HCT116 (cell line): Measurements from ENCODE around the gene PDF. TPM values are rescaled to one million over a fixed set of nuclear protein-coding genes. Genes with fewer than 3 reads are reported as not detected.

Source experiments
- ATAC-seq: fragments of 200-7000 bp; cut with Tn5 transposase; 2 replicates; pipeline ENCODE4 v1.9.1; 2020; ENCODE audit warnings: mild to moderate bottlenecking, moderate library complexity
- BruUV-seq: library from RNA; stranded (reverse); fragments of 400-500 nt; replicated peaks from 2 replicates; lab custom pipeline; 2021; lab: Mats Ljungman, UMichigan
- CTCF ChIA-PET: fragments of 300-600 bp; sonication (Branson Sonifier 250); formaldehyde crosslinking; loops from one replicate; lab custom pipeline; 2021; ENCODE audit warnings: antibody characterized with exemption; lab: Charles Lee
- POLR2A ChIA-PET: fragments of 300-600, 350-600 bp; sonication (Branson Sonifier 250); formaldehyde crosslinking; loops from one replicate; lab custom pipeline; 2021; ENCODE audit warnings: antibody characterized with exemption; lab: Charles Lee
- RAD21 ChIA-PET, 2 experiments: fragments of 300-600 bp; sonication (Branson Sonifier 250); formaldehyde crosslinking; loops; one replicate each; lab custom pipeline; 2023; ENCODE audit warnings: low total read pairs in 2 of 2; ENCODE audit not compliant: uncharacterized antibody in 2 of 2, unreplicated experiment in 2 of 2, low non-redundant PET in 1 of 2; lab: Charles Lee
- DNase-seq: peaks from one replicate; pipeline ENCODE4 v3.0.0-alpha.2; 2010; ENCODE audit warnings: low read depth, low spot score
- H2AFZ ChIP-seq: fragments of 200-600 bp; shearing (Covaris generic), sonication (generic); 2 replicates; pipeline ENCODE4 v1.6.1; 2017; ENCODE audit warnings: low read depth, mixed run types, mixed read lengths, antibody characterized with exemption, low read length; ENCODE audit not compliant: poor library complexity, severe bottlenecking
- H3K27ac ChIP-seq: 2 replicates; pipeline ENCODE4 v1.5.1; 2012; ENCODE audit warnings: low read depth, low read length
- H3K27me3 ChIP-seq: fragments of 200-600 bp; sonication (generic); 2 replicates; pipeline ENCODE4 v1.6.1; 2016; ENCODE audit warnings: mixed run types, low read length, mixed read lengths; ENCODE audit not compliant: insufficient read depth
- H3K36me3 ChIP-seq, 2 experiments: fragments of 200-500 bp in 1 of 2; fragments of 200-600 bp in 1 of 2; sonication (Bioruptor generic) in 1 of 2; sonication (generic) in 1 of 2; 2 replicates each; pipeline versions ENCODE4 v1.5.1 to v1.6.1; 2014 to 2016; ENCODE audit warnings: low read length in 2 of 2, inconsistent platforms in 1 of 2, mixed read lengths in 1 of 2, mixed run types in 1 of 2; ENCODE audit not compliant: insufficient read depth in 2 of 2, control insufficient read depth in 1 of 2
- H3K4me1 ChIP-seq, 2 experiments: fragments of 200-600 bp in 1 of 2; sonication (generic) in 1 of 2; 2 replicates each; pipeline versions ENCODE4 v1.5.1 to v1.6.1; 2012 to 2017; ENCODE audit warnings: low read length in 2 of 2, inconsistent platforms in 1 of 2, mild to moderate bottlenecking in 1 of 2, mixed read lengths in 1 of 2, mixed run types in 1 of 2, moderate library complexity in 1 of 2; ENCODE audit not compliant: insufficient read depth in 2 of 2, control insufficient read depth in 1 of 2
- H3K4me2 ChIP-seq: fragments of 200-600 bp; sonication (generic); 2 replicates; pipeline ENCODE4 v1.6.1; 2017; ENCODE audit warnings: mixed run types, low read length, mixed read lengths
- H3K4me3 ChIP-seq, 2 experiments: fragments of 200-600 bp in 1 of 2; sonication (generic) in 1 of 2; replicated peaks in 1 of 2; 2 replicates each; pipeline ENCODE4 v1.5.1; 2011 to 2016; ENCODE audit warnings: low read length in 2 of 2, control low read depth in 1 of 2, low read depth in 1 of 2, mild to moderate bottlenecking in 1 of 2, mixed read lengths in 1 of 2, mixed run types in 1 of 2
- H3K79me2 ChIP-seq: fragments of 200-600 bp; sonication (generic); 2 replicates; pipeline ENCODE4 v1.6.1; 2017; ENCODE audit warnings: mild to moderate bottlenecking, mixed run types, low read length, moderate library complexity, mixed read lengths; ENCODE audit not compliant: insufficient read depth
- H3K9ac ChIP-seq: fragments of 200-600 bp; sonication (generic); 2 replicates; pipeline ENCODE4 v1.6.1; 2016; ENCODE audit warnings: low read length, mixed read lengths
- H3K9me2 ChIP-seq: fragments of 200-600 bp; sonication (generic), shearing (Covaris generic); 2 replicates; pipeline ENCODE4 v1.6.1; 2017; ENCODE audit warnings: mixed run types, mild to moderate bottlenecking, moderate library complexity; ENCODE audit not compliant: insufficient read depth
- H3K9me3 ChIP-seq, 2 experiments: fragments of 200-500 bp in 1 of 2; fragments of 200-600 bp in 1 of 2; sonication (Bioruptor generic) in 1 of 2; sonication (generic) in 1 of 2; 2 replicates each; pipeline ENCODE4 v1.6.1; 2014 to 2017; ENCODE audit warnings: low read length in 2 of 2, mixed read lengths in 2 of 2, inconsistent platforms in 1 of 2, low read depth in 1 of 2, mild to moderate bottlenecking in 1 of 2, mixed run types in 1 of 2, moderate library complexity in 1 of 2; ENCODE audit not compliant: control insufficient read depth in 1 of 2, insufficient read depth in 1 of 2
- H4K20me1 ChIP-seq: fragments of 200-600 bp; sonication (generic), shearing (Covaris generic); 2 replicates; pipeline ENCODE4 v1.6.1; 2017; ENCODE audit warnings: mixed run types, mild to moderate bottlenecking, moderate library complexity; ENCODE audit not compliant: insufficient read depth
- CEBPB ChIP-seq: IDR thresholded peaks from 2 replicates; pipeline ENCODE4 v1.6.1; 2012; ENCODE audit warnings: low read depth
- EGR1 ChIP-seq: IDR thresholded peaks from 2 replicates; pipeline ENCODE4 v1.6.1; 2012; ENCODE audit warnings: low read depth
- ELF1 ChIP-seq: IDR thresholded peaks from 2 replicates; pipeline ENCODE4 v1.6.1; 2012; ENCODE audit warnings: low read depth, borderline replicate concordance
- EZH2 ChIP-seq: fragments of 200-600 bp; sonication (generic); IDR thresholded peaks from 2 replicates; pipeline ENCODE4 v1.6.1; 2017; ENCODE audit warnings: antibody characterized with exemption, mixed run types
- EZH2phosphoT487 ChIP-seq: fragments of 200-600 bp; IDR thresholded peaks from 2 replicates; pipeline ENCODE4 v1.6.1; 2018; ENCODE audit warnings: antibody characterized with exemption, borderline replicate concordance
- FOSL1 ChIP-seq: IDR thresholded peaks from 2 replicates; pipeline ENCODE4 v1.6.1; 2012; ENCODE audit warnings: low read depth
- JUND ChIP-seq: IDR thresholded peaks from 2 replicates; pipeline ENCODE4 v1.6.1; 2012
- POLR2A ChIP-seq: IDR thresholded peaks from 2 replicates; pipeline ENCODE4 v1.7.0; 2011; ENCODE audit warnings: borderline replicate concordance; ENCODE audit not compliant: insufficient read depth, insufficient read length; ENCODE audit errors: extremely low read depth
- RAD21 ChIP-seq: IDR thresholded peaks from 2 replicates; pipeline ENCODE4 v1.6.1; 2012; ENCODE audit warnings: low read depth, mild to moderate bottlenecking
- SIN3A ChIP-seq: IDR thresholded peaks from 2 replicates; pipeline ENCODE4 v1.6.1; 2012; ENCODE audit warnings: low read depth
- SP1 ChIP-seq: IDR thresholded peaks from 2 replicates; pipeline ENCODE4 v1.6.1; 2012; ENCODE audit warnings: low read depth
- SRF ChIP-seq: IDR thresholded peaks from 2 replicates; pipeline ENCODE4 v1.6.1; 2012; ENCODE audit warnings: low read depth
- YY1 ChIP-seq: IDR thresholded peaks from 2 replicates; pipeline ENCODE4 v1.6.1; 2011; ENCODE audit warnings: low read length, low read depth, moderate library complexity, mild to moderate bottlenecking; ENCODE audit not compliant: insufficient replicate concordance; ENCODE audit errors: extremely low read depth
- ZFX ChIP-seq: fragments of 450-650 bp; IDR thresholded peaks from 2 replicates; pipeline ENCODE4 v1.6.1; 2017
- ZNF274 ChIP-seq: fragments of 200-500 bp; sonication (Bioruptor generic); IDR thresholded peaks from 2 replicates; pipeline ENCODE4 v1.6.1; 2014; ENCODE audit warnings: mild to moderate bottlenecking, low read depth, low read length, inconsistent platforms
- intact Hi-C: fragments of 100-400 bp; cut with micrococcal nuclease; formaldehyde crosslinking; loops from 2 replicates; pipeline ENCODE4 v1.10.0; 2022
- total RNA-seq: library from RNA; stranded (reverse); gene quantifications from one replicate; pipeline ENCODE4 v1.2.1, GENCODE V29; 2021; ENCODE audit not compliant: unreplicated experiment
- TF ChIP-seq, protein P1 (sequence below): IDR thresholded peaks from 2 replicates; pipeline ENCODE4 v1.6.1; 2012
- TF ChIP-seq, protein P2 (sequence below): IDR thresholded peaks from 2 replicates; pipeline ENCODE4 v1.6.1; 2011; ENCODE audit warnings: mild to moderate bottlenecking, low read length, moderate library complexity; ENCODE audit not compliant: insufficient replicate concordance; ENCODE audit errors: extremely low read depth
- TF ChIP-seq, protein P3 (sequence below): IDR thresholded peaks from 2 replicates; pipeline ENCODE4 v1.6.1; 2012
- TF ChIP-seq, protein P4 (sequence below): IDR thresholded peaks from 2 replicates; pipeline ENCODE4 v1.6.1; 2012; ENCODE audit warnings: low read depth
- TF ChIP-seq, protein P5 (sequence below), 3 experiments: fragments of 200-600 bp in 1 of 3; sonication (generic) in 1 of 3; IDR thresholded peaks in 2 of 3; conservative IDR thresholded peaks in 1 of 3; 2 replicates each; pipeline ENCODE4 v1.5.1; 2012 to 2017; ENCODE audit warnings: low read depth in 2 of 3, low read length in 2 of 3, antibody characterized with exemption in 1 of 3, borderline replicate concordance in 1 of 3, control low read depth in 1 of 3, mild to moderate bottlenecking in 1 of 3, mixed read lengths in 1 of 3, mixed run types in 1 of 3, moderate library complexity in 1 of 3; ENCODE audit not compliant: insufficient read depth in 1 of 3

The PDF gene
- total RNA-seq, 1 experiment from 2014 or later, result 33.9 TPM

DNA sequence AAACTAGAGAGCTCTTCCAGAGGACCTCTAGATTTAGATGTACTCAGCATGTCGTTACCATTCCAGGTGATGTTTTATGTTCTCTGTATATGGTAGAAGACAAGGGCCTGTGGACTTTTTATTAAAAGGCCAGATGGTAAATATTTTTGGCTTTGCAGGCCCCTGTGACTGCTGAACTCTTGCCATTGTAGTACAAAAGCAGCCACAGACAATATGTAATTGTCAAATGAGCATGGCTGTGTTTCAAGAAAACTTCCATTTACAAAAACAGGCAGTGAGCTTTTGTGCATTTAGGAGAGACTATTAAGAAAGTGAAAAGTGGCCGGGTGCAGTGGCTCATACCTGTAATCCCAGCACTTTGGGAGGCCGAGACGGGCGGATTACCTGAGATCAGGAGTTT is 13.8 kb upstream of the PDF start:
- ATAC-seq, result no peak
- Histone ChIP-seq H3K27ac (no peak overlapping the region), H3K4me2 (no peak overlapping the region), H3K9ac (no peak overlapping the region), H4K20me1 (no peaks in the 10 kb centered on the region; the same call in 1 of the 2 replicates), H3K4me3 (no peak overlapping the region), H3K9me2 (no peaks in the 10 kb centered on the region), H2AFZ (no peak overlapping the region), H3K27me3 (no peaks in the 10 kb centered on the region), H3K4me1 (peaks cover 5 to 22% of the 10 kb centered on the region in 2 experiments; a peak in 3 of 4 replicates), H3K79me2 (peaks cover 51% of the 10 kb centered on the region), H3K36me3 (peaks cover 10 to 35% of the 10 kb centered on the region in 2 experiments; a peak in 3 of 4 replicates), H3K9me3 (no peaks in the 10 kb centered on the region)
- ChIA-PET POLR2A (no interaction called here), RAD21 (no interaction called here), CTCF (no interaction called here)
- no peak for DNase-seq
- no TSS peak for BruUV-seq
- intact Hi-C loops, result no loop called here
- TF ChIP-seq ZFX, result no peak
- no peak for TF ChIP-seq JUND
- no peak for TF ChIP-seq SP1
- TF ChIP-seq ELF1, result no peak
- TF ChIP-seq, protein P1, sequence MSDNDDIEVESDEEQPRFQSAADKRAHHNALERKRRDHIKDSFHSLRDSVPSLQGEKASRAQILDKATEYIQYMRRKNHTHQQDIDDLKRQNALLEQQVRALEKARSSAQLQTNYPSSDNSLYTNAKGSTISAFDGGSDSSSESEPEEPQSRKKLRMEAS, result no peak
- TF ChIP-seq, protein P2, sequence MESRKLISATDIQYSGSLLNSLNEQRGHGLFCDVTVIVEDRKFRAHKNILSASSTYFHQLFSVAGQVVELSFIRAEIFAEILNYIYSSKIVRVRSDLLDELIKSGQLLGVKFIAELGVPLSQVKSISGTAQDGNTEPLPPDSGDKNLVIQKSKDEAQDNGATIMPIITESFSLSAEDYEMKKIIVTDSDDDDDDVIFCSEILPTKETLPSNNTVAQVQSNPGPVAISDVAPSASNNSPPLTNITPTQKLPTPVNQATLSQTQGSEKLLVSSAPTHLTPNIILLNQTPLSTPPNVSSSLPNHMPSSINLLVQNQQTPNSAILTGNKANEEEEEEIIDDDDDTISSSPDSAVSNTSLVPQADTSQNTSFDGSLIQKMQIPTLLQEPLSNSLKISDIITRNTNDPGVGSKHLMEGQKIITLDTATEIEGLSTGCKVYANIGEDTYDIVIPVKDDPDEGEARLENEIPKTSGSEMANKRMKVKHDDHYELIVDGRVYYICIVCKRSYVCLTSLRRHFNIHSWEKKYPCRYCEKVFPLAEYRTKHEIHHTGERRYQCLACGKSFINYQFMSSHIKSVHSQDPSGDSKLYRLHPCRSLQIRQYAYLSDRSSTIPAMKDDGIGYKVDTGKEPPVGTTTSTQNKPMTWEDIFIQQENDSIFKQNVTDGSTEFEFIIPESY, result no peak
- TF ChIP-seq, protein P3, sequence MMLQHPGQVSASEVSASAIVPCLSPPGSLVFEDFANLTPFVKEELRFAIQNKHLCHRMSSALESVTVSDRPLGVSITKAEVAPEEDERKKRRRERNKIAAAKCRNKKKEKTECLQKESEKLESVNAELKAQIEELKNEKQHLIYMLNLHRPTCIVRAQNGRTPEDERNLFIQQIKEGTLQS, result no peak
- TF ChIP-seq, protein P4, sequence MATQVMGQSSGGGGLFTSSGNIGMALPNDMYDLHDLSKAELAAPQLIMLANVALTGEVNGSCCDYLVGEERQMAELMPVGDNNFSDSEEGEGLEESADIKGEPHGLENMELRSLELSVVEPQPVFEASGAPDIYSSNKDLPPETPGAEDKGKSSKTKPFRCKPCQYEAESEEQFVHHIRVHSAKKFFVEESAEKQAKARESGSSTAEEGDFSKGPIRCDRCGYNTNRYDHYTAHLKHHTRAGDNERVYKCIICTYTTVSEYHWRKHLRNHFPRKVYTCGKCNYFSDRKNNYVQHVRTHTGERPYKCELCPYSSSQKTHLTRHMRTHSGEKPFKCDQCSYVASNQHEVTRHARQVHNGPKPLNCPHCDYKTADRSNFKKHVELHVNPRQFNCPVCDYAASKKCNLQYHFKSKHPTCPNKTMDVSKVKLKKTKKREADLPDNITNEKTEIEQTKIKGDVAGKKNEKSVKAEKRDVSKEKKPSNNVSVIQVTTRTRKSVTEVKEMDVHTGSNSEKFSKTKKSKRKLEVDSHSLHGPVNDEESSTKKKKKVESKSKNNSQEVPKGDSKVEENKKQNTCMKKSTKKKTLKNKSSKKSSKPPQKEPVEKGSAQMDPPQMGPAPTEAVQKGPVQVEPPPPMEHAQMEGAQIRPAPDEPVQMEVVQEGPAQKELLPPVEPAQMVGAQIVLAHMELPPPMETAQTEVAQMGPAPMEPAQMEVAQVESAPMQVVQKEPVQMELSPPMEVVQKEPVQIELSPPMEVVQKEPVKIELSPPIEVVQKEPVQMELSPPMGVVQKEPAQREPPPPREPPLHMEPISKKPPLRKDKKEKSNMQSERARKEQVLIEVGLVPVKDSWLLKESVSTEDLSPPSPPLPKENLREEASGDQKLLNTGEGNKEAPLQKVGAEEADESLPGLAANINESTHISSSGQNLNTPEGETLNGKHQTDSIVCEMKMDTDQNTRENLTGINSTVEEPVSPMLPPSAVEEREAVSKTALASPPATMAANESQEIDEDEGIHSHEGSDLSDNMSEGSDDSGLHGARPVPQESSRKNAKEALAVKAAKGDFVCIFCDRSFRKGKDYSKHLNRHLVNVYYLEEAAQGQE, result no peak
- TF ChIP-seq EGR1, result no peak
- TF ChIP-seq ZNF274, result no peak
- no peak for TF ChIP-seq EZH2
- TF ChIP-seq FOSL1, result no peak
- no peak for TF ChIP-seq POLR2A
- TF ChIP-seq RAD21, result no peak
- no peak for TF ChIP-seq EZH2phosphoT487
- TF ChIP-seq, protein P5, sequence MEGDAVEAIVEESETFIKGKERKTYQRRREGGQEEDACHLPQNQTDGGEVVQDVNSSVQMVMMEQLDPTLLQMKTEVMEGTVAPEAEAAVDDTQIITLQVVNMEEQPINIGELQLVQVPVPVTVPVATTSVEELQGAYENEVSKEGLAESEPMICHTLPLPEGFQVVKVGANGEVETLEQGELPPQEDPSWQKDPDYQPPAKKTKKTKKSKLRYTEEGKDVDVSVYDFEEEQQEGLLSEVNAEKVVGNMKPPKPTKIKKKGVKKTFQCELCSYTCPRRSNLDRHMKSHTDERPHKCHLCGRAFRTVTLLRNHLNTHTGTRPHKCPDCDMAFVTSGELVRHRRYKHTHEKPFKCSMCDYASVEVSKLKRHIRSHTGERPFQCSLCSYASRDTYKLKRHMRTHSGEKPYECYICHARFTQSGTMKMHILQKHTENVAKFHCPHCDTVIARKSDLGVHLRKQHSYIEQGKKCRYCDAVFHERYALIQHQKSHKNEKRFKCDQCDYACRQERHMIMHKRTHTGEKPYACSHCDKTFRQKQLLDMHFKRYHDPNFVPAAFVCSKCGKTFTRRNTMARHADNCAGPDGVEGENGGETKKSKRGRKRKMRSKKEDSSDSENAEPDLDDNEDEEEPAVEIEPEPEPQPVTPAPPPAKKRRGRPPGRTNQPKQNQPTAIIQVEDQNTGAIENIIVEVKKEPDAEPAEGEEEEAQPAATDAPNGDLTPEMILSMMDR (IDR thresholded peaks at IDR 0.05 in 2 of 3, conservative IDR thresholded peaks at IDR 0.05 in 1 of 3; ENCODE audit: borderline replicate concordance in 1 of 3, insufficient read depth in 1 of 3, low read depth in 2 of 3, low read length in 2 of 3), result no peak
- no peak for TF ChIP-seq SRF
- no peak for TF ChIP-seq CEBPB
- TF ChIP-seq SIN3A, result no peak
- no peak for TF ChIP-seq YY1
